ENCODE measurements around the gene CLN6. TPM values are rescaled to one million over a fixed set of nuclear protein-coding genes. Genes with fewer than 3 reads are reported as not detected.

The CLN6 gene
- total RNA-seq, 1 donor from 2014 or later, result 19.0 TPM

DNA sequence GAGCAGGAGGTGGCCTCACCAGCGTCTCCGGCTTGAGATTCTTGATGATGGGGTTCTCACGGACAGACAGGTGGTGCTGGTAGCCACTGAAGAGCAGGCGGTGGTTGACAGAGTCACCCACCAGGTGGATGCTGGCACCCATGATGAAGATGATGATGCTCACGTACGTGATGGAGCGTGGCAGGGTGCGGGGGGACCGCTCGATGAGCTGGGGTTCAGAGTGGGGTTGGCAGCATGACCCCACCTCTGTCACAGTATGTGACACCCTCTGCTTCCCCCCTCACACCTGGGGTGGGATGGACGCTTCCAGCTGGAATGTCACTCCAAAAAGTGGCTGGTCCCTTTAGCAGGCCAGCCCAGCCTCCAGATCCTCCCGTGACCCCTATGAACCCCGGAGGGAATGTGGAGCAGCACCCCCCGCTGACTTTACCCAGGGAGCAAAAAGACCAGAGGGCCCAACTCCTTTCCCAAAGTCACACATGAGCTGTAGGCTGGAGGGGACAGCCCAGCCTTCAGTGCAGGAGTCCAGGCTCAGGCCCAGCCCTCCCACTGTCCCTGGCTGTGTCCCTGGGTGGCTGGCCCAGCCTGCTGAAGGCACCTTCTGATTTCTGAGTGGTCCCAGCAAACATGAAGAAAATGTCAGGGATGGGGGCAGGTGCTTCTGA lies 17.7 kb downstream of the CLN6 start:
- Histone ChIP-seq H3K27me3 (ENCODE audit: insufficient read depth, low read length) (no peaks in the 10 kb centered on the region), H3K9me3 (ENCODE audit: insufficient read depth, low read depth, low read length) (no peaks in the 10 kb centered on the region), H3K9ac (ENCODE audit: low read length) (no peak overlapping the region), H3K79me2 (ENCODE audit: insufficient read depth, low read length) (peaks cover 13% of the 10 kb centered on the region), H3K4me1 (ENCODE audit: insufficient read depth, low read length) (peaks cover 13% of the 10 kb centered on the region), H3K4me3 (ENCODE audit: insufficient read depth, low read depth, low read length) (no peak overlapping the region), H4K20me1 (ENCODE audit: insufficient read depth, low read length) (peaks cover 37% of the 10 kb centered on the region), H3K27ac (ENCODE audit: low read depth, low read length) (no peak overlapping the region), H2AFZ (ENCODE audit: low read depth, low read length) (no peak overlapping the region), H3K36me3 (ENCODE audit: insufficient read depth, low read length) (no peaks in the 10 kb centered on the region), H3K4me2 (ENCODE audit: low read length) (no peak overlapping the region)
- FAIRE-seq (no peak), DNase-seq (ENCODE audit: low read depth) (no peak)
- no peaks in the 10 kb centered on the region for H3K9me3 Mint-ChIP-seq (ENCODE audit: unreplicated experiment)
- no peaks in the 10 kb centered on the region for H3K27me3 Mint-ChIP-seq (ENCODE audit: low read depth, unreplicated experiment)
- no peak overlapping the region for H3K27ac Mint-ChIP-seq (ENCODE audit: unreplicated experiment)
- TF ChIP-seq, protein P1, sequence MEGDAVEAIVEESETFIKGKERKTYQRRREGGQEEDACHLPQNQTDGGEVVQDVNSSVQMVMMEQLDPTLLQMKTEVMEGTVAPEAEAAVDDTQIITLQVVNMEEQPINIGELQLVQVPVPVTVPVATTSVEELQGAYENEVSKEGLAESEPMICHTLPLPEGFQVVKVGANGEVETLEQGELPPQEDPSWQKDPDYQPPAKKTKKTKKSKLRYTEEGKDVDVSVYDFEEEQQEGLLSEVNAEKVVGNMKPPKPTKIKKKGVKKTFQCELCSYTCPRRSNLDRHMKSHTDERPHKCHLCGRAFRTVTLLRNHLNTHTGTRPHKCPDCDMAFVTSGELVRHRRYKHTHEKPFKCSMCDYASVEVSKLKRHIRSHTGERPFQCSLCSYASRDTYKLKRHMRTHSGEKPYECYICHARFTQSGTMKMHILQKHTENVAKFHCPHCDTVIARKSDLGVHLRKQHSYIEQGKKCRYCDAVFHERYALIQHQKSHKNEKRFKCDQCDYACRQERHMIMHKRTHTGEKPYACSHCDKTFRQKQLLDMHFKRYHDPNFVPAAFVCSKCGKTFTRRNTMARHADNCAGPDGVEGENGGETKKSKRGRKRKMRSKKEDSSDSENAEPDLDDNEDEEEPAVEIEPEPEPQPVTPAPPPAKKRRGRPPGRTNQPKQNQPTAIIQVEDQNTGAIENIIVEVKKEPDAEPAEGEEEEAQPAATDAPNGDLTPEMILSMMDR (IDR thresholded peaks at IDR 0.05; ENCODE audit: insufficient read depth, low read depth, low read length), result no peak
- TF ChIP-seq EZH2 (IDR thresholded peaks at IDR 0.05; ENCODE audit: insufficient read depth, low read length), result no peak
- no peak overlapping the region for H3K4me3 Mint-ChIP-seq (ENCODE audit: unreplicated experiment)
- peaks cover 8% of the 10 kb centered on the region for H3K36me3 Mint-ChIP-seq (ENCODE audit: low read depth, unreplicated experiment)
- H3K4me1 Mint-ChIP-seq (ENCODE audit: low read depth, unreplicated experiment), result peaks cover 3% of the 10 kb centered on the region

DNA sequence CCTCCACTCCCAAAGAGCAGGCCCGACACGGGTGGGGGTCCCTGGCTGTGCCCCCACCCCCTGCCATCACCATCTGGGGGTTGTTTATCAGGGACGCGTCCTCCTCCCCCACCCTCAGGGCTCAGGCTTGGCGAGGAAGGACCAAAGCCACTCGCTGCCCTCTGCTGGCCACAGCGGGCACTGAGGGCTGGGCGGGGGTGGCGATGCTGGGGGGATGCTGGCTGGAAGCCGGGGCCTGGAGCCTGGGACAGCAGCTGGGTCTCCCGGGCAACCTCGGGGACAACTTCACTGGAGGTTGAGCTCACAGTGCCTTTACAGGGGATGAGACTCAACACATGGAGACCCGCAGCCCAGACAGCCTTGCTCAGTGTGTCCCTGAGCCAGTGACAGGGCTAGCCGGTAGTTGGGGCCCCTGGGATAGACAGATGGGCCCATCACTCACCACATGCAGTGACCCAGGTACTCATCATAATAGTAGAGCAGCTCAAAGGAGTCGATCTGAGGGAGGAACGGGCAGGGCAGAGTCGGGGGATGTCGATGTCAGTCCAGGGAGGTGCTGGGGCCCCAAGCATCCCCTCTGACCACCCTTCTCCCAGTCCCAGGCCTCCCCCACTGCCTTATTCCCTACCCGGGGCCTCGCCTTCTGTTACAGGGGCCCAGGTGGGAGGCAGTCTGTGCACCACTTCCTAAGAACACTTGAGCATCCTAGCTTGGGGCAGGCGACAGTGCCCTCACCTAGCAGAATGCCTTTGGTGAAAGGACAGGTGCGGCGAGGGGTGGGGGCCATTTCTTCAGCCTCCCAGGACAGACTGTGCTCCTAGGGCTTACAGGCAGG lies 18.5 kb downstream of the CLN6 start:
- no peak for DNase-seq (ENCODE audit: low read depth)
- H3K27me3 ChIP-seq (ENCODE audit: insufficient read depth, low read length), result no peaks in the 10 kb centered on the region
- no peak for FAIRE-seq
- H3K4me2 ChIP-seq (ENCODE audit: low read length), result peak overlapping the region; percentile 59
- peaks cover 37% of the 10 kb centered on the region for H4K20me1 ChIP-seq (ENCODE audit: insufficient read depth, low read length)
- H3K27me3 Mint-ChIP-seq (ENCODE audit: low read depth, unreplicated experiment), result no peaks in the 10 kb centered on the region
- H3K9ac ChIP-seq (ENCODE audit: low read length), result no peak overlapping the region
- TF ChIP-seq EZH2 (IDR thresholded peaks at IDR 0.05; ENCODE audit: insufficient read depth, low read length), result no peak
- TF ChIP-seq, protein P1 (IDR thresholded peaks at IDR 0.05; ENCODE audit: insufficient read depth, low read depth, low read length), result peak; percentile 56
- H3K4me1 ChIP-seq (ENCODE audit: insufficient read depth, low read length), result peaks cover 13% of the 10 kb centered on the region
- H3K79me2 ChIP-seq (ENCODE audit: insufficient read depth, low read length), result peaks cover 7% of the 10 kb centered on the region
- no peaks in the 10 kb centered on the region for H3K36me3 ChIP-seq (ENCODE audit: insufficient read depth, low read length)
- peaks cover 3% of the 10 kb centered on the region for H3K4me1 Mint-ChIP-seq (ENCODE audit: low read depth, unreplicated experiment)
- H3K27ac ChIP-seq (ENCODE audit: low read depth, low read length), result no peak overlapping the region
- no peaks in the 10 kb centered on the region for H3K9me3 Mint-ChIP-seq (ENCODE audit: unreplicated experiment)
- no peak overlapping the region for H3K4me3 ChIP-seq (ENCODE audit: insufficient read depth, low read depth, low read length)
- H3K9me3 ChIP-seq (ENCODE audit: insufficient read depth, low read depth, low read length), result no peaks in the 10 kb centered on the region
- no peak overlapping the region for H3K27ac Mint-ChIP-seq (ENCODE audit: unreplicated experiment)
- H3K36me3 Mint-ChIP-seq (ENCODE audit: low read depth, unreplicated experiment), result peaks cover 4% of the 10 kb centered on the region
- no peak overlapping the region for H2AFZ ChIP-seq (ENCODE audit: low read depth, low read length)
- no peak overlapping the region for H3K4me3 Mint-ChIP-seq (ENCODE audit: unreplicated experiment)
